Eye (tissue), 1 donor: ENCODE data around the gene ZMYND8.

Experiments
- DNase-seq: peaks from one replicate; pipeline ENCODE4 v3.0.0-alpha.2; 2015

Gene ZMYND8

DNA sequence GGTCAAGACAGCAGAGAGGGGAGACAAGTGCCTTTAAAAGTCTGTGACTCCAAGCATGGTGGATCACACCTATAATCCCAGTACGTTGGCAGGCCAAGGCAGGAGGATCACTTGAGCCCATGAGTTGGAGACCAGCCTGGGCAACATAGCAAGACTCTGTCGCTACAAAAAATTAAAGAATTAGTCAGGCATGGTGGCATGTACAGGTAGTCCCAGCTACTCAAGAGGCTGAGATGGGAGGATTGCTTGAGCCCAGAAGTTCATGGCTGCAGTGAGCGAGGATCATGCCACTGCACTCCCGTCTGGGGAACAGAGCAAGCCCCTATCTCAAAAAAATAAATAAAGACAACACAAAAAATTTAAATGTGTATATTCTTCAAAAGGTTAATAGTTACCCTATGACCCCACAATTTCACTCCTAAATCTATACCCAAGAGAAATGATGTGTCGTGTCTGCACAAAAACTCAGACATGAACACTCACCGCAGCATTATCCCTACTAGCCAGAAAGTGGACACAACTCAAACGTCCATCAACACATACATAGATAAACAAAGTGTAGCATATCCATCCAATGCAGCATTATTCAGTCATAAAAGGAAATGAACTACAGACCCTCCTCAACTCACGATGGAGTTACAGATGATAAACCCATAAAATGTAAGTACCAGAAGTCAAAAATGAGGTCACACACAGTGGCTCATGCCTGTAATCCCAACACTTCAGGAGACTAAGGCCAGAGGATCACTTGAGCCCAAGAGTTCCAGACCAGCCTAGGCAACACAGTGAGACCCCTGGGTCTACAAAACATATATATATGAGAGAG, 23.9 kb downstream of the ZMYND8 start:
- no peak for DNase-seq

GRCh38 chr20:47330933-47331708, 25.4 kb downstream of the ZMYND8 start:
- DNase-seq, result no peak

DNA sequence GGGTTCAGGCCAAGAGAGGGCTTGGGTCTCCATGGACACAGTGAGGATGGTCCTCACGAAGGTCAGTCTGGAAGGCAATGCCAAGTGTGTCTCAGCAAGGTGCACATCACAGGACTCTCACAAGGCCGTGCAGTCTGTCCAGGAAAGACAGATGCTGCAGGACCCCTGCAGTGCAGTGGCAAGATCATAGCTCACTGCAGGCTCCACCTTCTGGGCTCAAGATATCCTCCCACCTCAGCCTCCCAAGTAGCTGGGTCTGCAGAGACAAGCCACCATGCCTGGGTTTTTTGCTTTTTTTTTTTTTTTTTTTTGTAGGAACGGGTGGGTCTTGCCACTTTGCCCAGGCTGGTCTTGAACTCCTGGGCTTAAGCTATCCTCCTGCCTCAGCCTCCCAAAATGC, 26.4 kb downstream of the ZMYND8 start:
- DNase-seq, result no peak

DNA sequence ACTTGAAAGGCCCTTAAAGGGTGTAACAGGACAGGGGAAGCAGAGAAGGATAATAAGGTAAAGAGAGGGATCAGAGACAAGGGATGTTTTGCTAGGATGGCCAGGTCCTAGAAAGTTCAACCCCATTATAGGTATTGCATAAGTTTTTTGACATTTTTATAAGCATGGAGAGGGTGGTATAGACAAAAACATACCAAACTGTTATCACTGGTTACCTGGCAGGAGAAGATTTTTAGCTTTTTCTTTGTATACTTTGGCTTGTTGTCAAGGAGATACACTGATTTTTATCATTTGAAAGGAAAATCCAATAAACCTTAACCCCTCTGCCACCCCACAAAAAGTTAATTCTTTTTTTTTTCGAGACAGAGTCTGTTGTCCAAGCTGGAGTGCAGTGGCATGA, 28.4 kb downstream of the ZMYND8 start:
- DNase-seq, result no peak

GRCh38 chr20:47327711-47328110, 28.8 kb downstream of the ZMYND8 start:
- no peak for DNase-seq

GRCh38 chr20:47326658-47327268, 29.7 kb downstream of the ZMYND8 start:
- DNase-seq, result no peak

GRCh38 chr20:47325242-47325641, 31.3 kb downstream of the ZMYND8 start:
- no peak for DNase-seq

GRCh38 chr20:47320990-47321805, 35.3 kb downstream of the ZMYND8 start:
- peak; percentile 73 for DNase-seq

DNA sequence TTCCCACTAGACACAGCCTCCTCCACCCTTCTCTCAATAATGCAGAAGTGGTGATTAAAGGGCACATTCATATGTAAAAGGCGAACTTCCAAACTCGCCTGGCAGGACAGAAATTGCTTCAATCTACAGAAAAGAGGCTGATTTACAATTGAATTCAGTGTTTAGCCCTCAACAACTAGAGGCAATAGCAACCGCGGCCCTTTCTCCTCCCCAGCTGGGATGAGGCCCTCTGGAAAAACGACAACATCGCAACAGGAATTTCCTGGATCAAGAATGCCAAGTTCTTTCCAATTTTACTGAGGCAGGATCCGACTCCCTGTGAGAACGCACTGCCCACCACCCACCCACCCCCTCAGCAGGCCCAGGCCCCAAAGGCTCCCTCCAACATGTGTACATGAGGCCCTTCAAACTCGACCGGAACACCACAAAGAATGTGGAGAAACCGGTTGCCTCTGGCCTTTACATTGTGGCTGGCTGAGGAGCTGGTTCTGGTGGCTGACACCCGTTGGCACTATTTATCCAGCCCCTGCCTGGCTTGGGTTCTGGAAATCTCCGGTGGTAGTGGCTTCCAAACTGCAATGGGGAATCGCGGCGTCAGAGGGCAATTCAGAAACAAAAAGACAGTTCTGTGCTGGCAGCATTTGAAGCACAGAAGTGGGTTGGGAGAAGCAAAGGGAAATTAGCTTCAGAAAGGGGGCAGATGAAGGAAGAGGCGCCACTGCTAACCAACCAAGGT, 36.8 kb downstream of the ZMYND8 start:
- peak; percentile 81 for DNase-seq

GRCh38 chr20:47318586-47319516, 37.6 kb downstream of the ZMYND8 start:
- peak; percentile 83 for DNase-seq

GRCh38 chr20:47318027-47318585, 38.4 kb downstream of the ZMYND8 start:
- DNase-seq, result peak; percentile 82

- DNase-seq, result peak; percentile 78
Observed at GRCh38 chr20:47317127-47317895, 39.2 kb downstream of the ZMYND8 start.

DNA sequence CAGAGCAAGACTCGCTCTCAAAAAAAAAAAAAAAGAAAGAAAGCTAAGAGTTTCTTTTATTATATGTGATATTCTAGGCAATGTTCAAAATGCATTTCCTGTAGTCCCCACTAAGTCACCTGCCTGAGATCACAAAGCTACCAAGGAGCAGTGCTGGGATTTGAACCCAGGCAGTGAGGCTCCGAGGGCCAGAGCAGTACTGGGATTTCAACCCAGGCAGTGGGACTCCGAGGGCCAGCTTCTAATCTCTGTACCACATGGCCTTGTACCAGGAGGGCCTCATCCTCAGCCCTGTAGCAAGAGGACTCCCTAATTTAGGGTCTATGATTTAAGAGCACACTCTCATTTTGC, 39.7 kb downstream of the ZMYND8 start:
- no peak for DNase-seq

- DNase-seq, result peak; percentile 42
Observed at GRCh38 chr20:47315339-47316056, 41.0 kb downstream of the ZMYND8 start.

DNA sequence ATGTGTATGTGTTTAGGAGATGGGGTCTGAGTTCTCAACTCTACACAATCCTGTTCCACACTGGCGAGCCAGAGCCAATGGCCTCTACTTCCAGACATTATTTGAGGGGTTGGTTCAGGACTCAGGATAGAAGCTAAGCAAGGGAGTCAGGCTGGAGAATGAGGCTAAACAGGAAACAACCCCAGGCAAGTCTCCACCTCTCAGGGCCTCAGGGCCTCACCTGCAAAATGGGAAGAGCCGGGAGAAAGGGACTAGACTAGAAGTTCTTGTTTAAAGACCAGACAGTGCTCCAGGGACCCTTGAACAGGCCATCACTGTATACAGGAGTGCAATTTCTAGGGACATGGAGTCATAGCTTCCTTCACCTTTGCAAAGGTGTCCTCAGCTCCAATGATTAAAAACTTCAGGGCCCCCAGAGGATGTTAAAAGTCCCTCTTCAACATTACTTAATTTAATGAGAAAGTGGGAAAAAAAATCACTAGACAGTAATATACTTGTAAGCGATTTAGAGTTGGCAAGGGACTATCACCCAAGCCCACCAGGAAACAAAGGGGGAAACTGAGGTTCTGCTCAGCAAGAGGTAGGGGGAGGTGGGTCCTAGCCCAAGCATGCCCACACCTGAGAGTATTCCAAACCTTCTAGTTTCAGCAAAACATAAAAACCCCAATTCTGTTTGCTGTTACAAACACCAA, 41.7 kb downstream of the ZMYND8 start:
- no peak for DNase-seq

GRCh38 chr20:47311967-47312681, 44.4 kb downstream of the ZMYND8 start:
- DNase-seq, result no peak

- no peak for DNase-seq
Observed at GRCh38 chr20:47311211-47311610, 45.3 kb downstream of the ZMYND8 start.

GRCh38 chr20:47310729-47311128, 45.8 kb downstream of the ZMYND8 start:
- DNase-seq, result no peak
